Left colon (tissue), 2 donors: ENCODE data around the gene NENF. TPM values are rescaled to one million over a fixed set of nuclear protein-coding genes. Genes with fewer than 3 reads are reported as not detected.
A peak's percentile ranks its signal among the peaks of the same experiment; 100 is the strongest.
"Not testable (repeated sequence)": the region's sequence is repeated elsewhere in the genome, so short reads cannot be mapped to it uniquely, and the experiment has no call there.

ENCODE experiments used
- ATAC-seq: fragments of 200-7000 bp; cut with Tn5 transposase; one replicate; pipeline ENCODE4 v1.9.1; 2020; ENCODE audit warnings: mild to moderate bottlenecking, moderate library complexity
- DNase-seq, 2 donors: peaks; one replicate each; pipeline ENCODE4 v3.0.0-alpha.2; 2020
- intact Hi-C, 2 donors: fragments of 100-400 bp; cut with DNase I in 1 of 2; cut with micrococcal nuclease in 1 of 2; formaldehyde crosslinking; loops; one replicate each; pipeline versions ENCODE4 v1.11.2 to v1.14.0; 2022; cut with DNase I, micrococcal nuclease
- total RNA-seq, 2 donors: library from RNA; stranded (reverse); fragmentation: NEBNext Ultra II Directional; extraction: Animal tissue kit (Norgen Biotek cat#: 25700); gene quantifications; one replicate each; pipeline ENCODE4 v1.2.1, GENCODE V29; 2021
- donor health status: DM: no; HTN: no; CAD: no.
- donor health status: DM: yes; HTN: yes; CAD: no.

NENF gene
- total RNA-seq, 2 donors from 2014 or later, result 26.6 to 38.7 TPM

- DNase-seq (no peak), ATAC-seq (no peak)
- intact Hi-C loops, result loop anchor here in 1 of 2 donors (5.0 to 10.0 kb wide), 2 partner anchors 157 to 310 kb away; no protein-coding TSS in a partner anchor
Measured at GRCh38 chr1:212475151-212475550, 42.4 kb downstream of the NENF start.

GRCh38 chr1:212475831-212476230, 43.1 kb downstream of the NENF start:
- not testable (repeated sequence) for ATAC-seq, DNase-seq

GRCh38 chr1:212477014-212477679, 44.4 kb downstream of the NENF start:
- intact Hi-C loops, result loop anchor here in 1 of 2 donors (5.0 to 10.0 kb wide), 2 partner anchors 155 to 308 kb away; no protein-coding TSS in a partner anchor
- DNase-seq, result peak; percentile 83 to 85
- ATAC-seq, result peak; percentile 86

More at GRCh38 chr1:212475831-212476230, 43.1 kb downstream of the NENF start:
- intact Hi-C loops, result loop anchor here in 1 of 2 donors (5.0 to 10.0 kb wide), 2 partner anchors 156 to 309 kb away; no protein-coding TSS in a partner anchor

GRCh38 chr1:212477680-212478466, 45.2 kb downstream of the NENF start:
- DNase-seq (peak; percentile 20 to 44), ATAC-seq (peak; percentile 81)
- intact Hi-C loops, result loop anchor here in 1 of 2 donors (5.0 to 10.0 kb wide), 2 partner anchors 154 to 307 kb away; no protein-coding TSS in a partner anchor

- intact Hi-C loops, result loop anchor here in 1 of 2 donors (5.0 to 10.0 kb wide), 2 partner anchors 154 to 306 kb away; no protein-coding TSS in a partner anchor
- no peak for DNase-seq
- no peak for ATAC-seq
Measured at GRCh38 chr1:212478467-212479025, 45.8 kb downstream of the NENF start.

GRCh38 chr1:212479188-212479587, 46.5 kb downstream of the NENF start:
- intact Hi-C loops, result loop anchor here in 1 of 2 donors (5.0 to 10.0 kb wide), 2 partner anchors 153 to 306 kb away; no protein-coding TSS in a partner anchor
- no peak for ATAC-seq
- no peak for DNase-seq

GRCh38 chr1:212480711-212481437, 48.2 kb downstream of the NENF start:
- DNase-seq, ATAC-seq, intact Hi-C loops: not testable (repeated sequence)

- no peak for ATAC-seq
- intact Hi-C loops, result no loop called here
Measured at GRCh38 chr1:212481438-212481767, 48.7 kb downstream of the NENF start.

GRCh38 chr1:212482006-212482636, 49.4 kb downstream of the NENF start:
- intact Hi-C loops, result no loop called here
- ATAC-seq, result peak; percentile 38
- DNase-seq, result no peak

More at GRCh38 chr1:212481438-212481767, 48.7 kb downstream of the NENF start:
- no peak for DNase-seq

GRCh38 chr1:212482637-212483441, 50.1 kb downstream of the NENF start:
- intact Hi-C loops, result no loop called here
- DNase-seq (no peak), ATAC-seq (peak; percentile 36)

- intact Hi-C loops, result no loop called here
- DNase-seq (no peak), ATAC-seq (no peak)
Measured at GRCh38 chr1:212484701-212485570, 52.2 kb downstream of the NENF start.

- intact Hi-C loops, result no loop called here
- DNase-seq, result no peak
- no peak for ATAC-seq
Measured at GRCh38 chr1:212485571-212485912, 52.8 kb downstream of the NENF start.

- ATAC-seq (peak; percentile 64), DNase-seq (peak; percentile 44 to 73)
- intact Hi-C loops, result no loop called here
Measured at GRCh38 chr1:212485913-212486618, 53.3 kb downstream of the NENF start.

GRCh38 chr1:212486619-212486975, 53.9 kb downstream of the NENF start:
- intact Hi-C loops, result no loop called here
- ATAC-seq (no peak), DNase-seq (no peak)

- no peak for ATAC-seq
- intact Hi-C loops, result no loop called here
- no peak for DNase-seq
Measured at GRCh38 chr1:212487286-212487685, 54.6 kb downstream of the NENF start.

- intact Hi-C loops, result no loop called here
- ATAC-seq (no peak), DNase-seq (no peak)
Measured at GRCh38 chr1:212487774-212488435, 55.2 kb downstream of the NENF start.
